HG02852 (cell line): ENCODE data around the gene CDK5RAP2.

Experiments used
- ATAC-seq: cut with Tn5 transposase; IDR thresholded peaks from one replicate; pipeline ENCODE4 v1.9.1; 2021; ENCODE audit warnings: mild to moderate bottlenecking, moderate library complexity; ENCODE audit not compliant: unreplicated experiment

CDK5RAP2 gene

GRCh38 chr9:120440791-120441190 lies 139.2 kb downstream of the CDK5RAP2 start:
- ATAC-seq: no peak

- no peak for ATAC-seq
These were observed 140.0 kb downstream of the CDK5RAP2 start for GRCh38 chr9:120439926-120440325.

GRCh38 chr9:120438836-120439546 lies 141.0 kb downstream of the CDK5RAP2 start:
- ATAC-seq: no peak

- ATAC-seq: no peak
These were observed 141.9 kb downstream of the CDK5RAP2 start for GRCh38 chr9:120438111-120438510.

GRCh38 chr9:120436983-120437475 lies 142.9 kb downstream of the CDK5RAP2 start:
- ATAC-seq: no peak

GRCh38 chr9:120436446-120436845 lies 143.5 kb downstream of the CDK5RAP2 start:
- no peak for ATAC-seq

- ATAC-seq: no peak
These were observed 144.9 kb downstream of the CDK5RAP2 start for GRCh38 chr9:120435091-120435490.

- no peak for ATAC-seq
These were observed 145.4 kb downstream of the CDK5RAP2 start for GRCh38 chr9:120434532-120434931.

- no peak for ATAC-seq
These were observed 146.3 kb downstream of the CDK5RAP2 start for GRCh38 chr9:120433701-120434100.

GRCh38 chr9:120432600-120432999 lies 147.4 kb downstream of the CDK5RAP2 start:
- ATAC-seq: no peak

- no peak for ATAC-seq
These were observed 148.7 kb downstream of the CDK5RAP2 start for GRCh38 chr9:120431268-120431667.

GRCh38 chr9:120424248-120424647 lies 155.7 kb downstream of the CDK5RAP2 start:
- no peak for ATAC-seq

GRCh38 chr9:120423812-120424211 lies 156.2 kb downstream of the CDK5RAP2 start:
- no peak for ATAC-seq

- no peak for ATAC-seq
These were observed 158.0 kb downstream of the CDK5RAP2 start for GRCh38 chr9:120421977-120422376.

- no peak for ATAC-seq
These were observed 161.7 kb downstream of the CDK5RAP2 start for GRCh38 chr9:120418315-120418714.

GRCh38 chr9:120416781-120417427 lies 163.1 kb downstream of the CDK5RAP2 start:
- ATAC-seq: no peak

- no peak for ATAC-seq
These were observed 166.6 kb downstream of the CDK5RAP2 start for GRCh38 chr9:120413121-120414048.

GRCh38 chr9:120412425-120412951 lies 167.5 kb downstream of the CDK5RAP2 start:
- no peak for ATAC-seq

GRCh38 chr9:120411862-120412424 lies 168.0 kb downstream of the CDK5RAP2 start:
- ATAC-seq: no peak

- no peak for ATAC-seq
These were observed 169.0 kb downstream of the CDK5RAP2 start for GRCh38 chr9:120410925-120411501.
